ENCODE data around the gene TMEM231. TPM values are rescaled to one million over a fixed set of nuclear protein-coding genes. Genes with fewer than 3 reads are reported as not detected.
"Not testable (repeated sequence)": the region's sequence is repeated elsewhere in the genome, so short reads cannot be mapped to it uniquely, and the experiment has no call there.

The TMEM231 gene
- total RNA-seq, 1 donor from 2014 or later, result 14.1 TPM

DNA sequence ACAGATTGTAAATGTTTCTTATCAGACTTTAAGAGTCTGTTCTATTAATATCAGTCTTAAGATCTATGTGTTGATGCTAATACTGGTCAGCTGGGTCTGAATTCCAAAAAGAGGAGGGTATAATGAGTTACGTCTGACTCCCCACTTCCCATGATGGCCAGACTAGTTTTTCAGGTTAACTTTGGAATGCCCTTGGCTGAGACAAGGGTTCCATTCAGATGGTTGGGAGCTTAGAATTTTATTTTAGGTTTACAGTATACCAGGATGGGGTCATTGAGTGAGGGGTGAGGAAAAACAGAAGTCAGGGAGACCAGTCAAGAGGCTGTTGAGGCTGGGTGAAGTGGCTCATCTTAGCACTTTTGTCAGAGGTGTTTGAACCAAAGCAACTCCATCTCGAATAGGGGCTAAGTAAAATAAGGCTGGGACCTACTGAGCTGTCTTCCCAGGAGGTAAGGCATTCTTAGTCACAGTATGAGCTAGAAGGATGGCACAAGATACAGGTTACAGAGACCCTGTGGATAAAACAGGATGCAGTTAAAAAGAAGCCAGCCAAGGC is 2.9 kb upstream of the TMEM231 start:
- DNase-seq, result no peak
- TF ChIP-seq, protein P1, sequence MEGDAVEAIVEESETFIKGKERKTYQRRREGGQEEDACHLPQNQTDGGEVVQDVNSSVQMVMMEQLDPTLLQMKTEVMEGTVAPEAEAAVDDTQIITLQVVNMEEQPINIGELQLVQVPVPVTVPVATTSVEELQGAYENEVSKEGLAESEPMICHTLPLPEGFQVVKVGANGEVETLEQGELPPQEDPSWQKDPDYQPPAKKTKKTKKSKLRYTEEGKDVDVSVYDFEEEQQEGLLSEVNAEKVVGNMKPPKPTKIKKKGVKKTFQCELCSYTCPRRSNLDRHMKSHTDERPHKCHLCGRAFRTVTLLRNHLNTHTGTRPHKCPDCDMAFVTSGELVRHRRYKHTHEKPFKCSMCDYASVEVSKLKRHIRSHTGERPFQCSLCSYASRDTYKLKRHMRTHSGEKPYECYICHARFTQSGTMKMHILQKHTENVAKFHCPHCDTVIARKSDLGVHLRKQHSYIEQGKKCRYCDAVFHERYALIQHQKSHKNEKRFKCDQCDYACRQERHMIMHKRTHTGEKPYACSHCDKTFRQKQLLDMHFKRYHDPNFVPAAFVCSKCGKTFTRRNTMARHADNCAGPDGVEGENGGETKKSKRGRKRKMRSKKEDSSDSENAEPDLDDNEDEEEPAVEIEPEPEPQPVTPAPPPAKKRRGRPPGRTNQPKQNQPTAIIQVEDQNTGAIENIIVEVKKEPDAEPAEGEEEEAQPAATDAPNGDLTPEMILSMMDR (IDR thresholded peaks at IDR 0.05; ENCODE audit: partially characterized antibody, unreplicated experiment), result no peak
- H3K9me3 Mint-ChIP-seq (ENCODE audit: unreplicated experiment), result peaks cover 5% of the 10 kb centered on the region
- no peak overlapping the region for H3K27ac Mint-ChIP-seq (ENCODE audit: unreplicated experiment)
- H3K4me1 Mint-ChIP-seq (ENCODE audit: low read depth, unreplicated experiment), result peaks cover 25% of the 10 kb centered on the region
- H3K27me3 Mint-ChIP-seq (ENCODE audit: unreplicated experiment), result peaks cover 4% of the 10 kb centered on the region
- no peak overlapping the region for H3K4me3 Mint-ChIP-seq (ENCODE audit: unreplicated experiment)
- H3K36me3 Mint-ChIP-seq (ENCODE audit: unreplicated experiment), result no peaks in the 10 kb centered on the region

- peaks cover 5% of the 10 kb centered on the region for H3K9me3 Mint-ChIP-seq (ENCODE audit: unreplicated experiment)
- H3K36me3 Mint-ChIP-seq (ENCODE audit: unreplicated experiment), result no peaks in the 10 kb centered on the region
- peaks cover 16% of the 10 kb centered on the region for H3K4me1 Mint-ChIP-seq (ENCODE audit: low read depth, unreplicated experiment)
- peak overlapping the region; percentile 98 for H3K4me3 Mint-ChIP-seq (ENCODE audit: unreplicated experiment)
- no peak for DNase-seq
- TF ChIP-seq, protein P1 (IDR thresholded peaks at IDR 0.05; ENCODE audit: partially characterized antibody, unreplicated experiment), result no peak
- peak overlapping the region; percentile 92 for H3K27ac Mint-ChIP-seq (ENCODE audit: unreplicated experiment)
- no peaks in the 10 kb centered on the region for H3K27me3 Mint-ChIP-seq (ENCODE audit: unreplicated experiment)
Observed at GRCh38 chr16:75556431-75556950, 439 bp upstream of the TMEM231 start.

DNA sequence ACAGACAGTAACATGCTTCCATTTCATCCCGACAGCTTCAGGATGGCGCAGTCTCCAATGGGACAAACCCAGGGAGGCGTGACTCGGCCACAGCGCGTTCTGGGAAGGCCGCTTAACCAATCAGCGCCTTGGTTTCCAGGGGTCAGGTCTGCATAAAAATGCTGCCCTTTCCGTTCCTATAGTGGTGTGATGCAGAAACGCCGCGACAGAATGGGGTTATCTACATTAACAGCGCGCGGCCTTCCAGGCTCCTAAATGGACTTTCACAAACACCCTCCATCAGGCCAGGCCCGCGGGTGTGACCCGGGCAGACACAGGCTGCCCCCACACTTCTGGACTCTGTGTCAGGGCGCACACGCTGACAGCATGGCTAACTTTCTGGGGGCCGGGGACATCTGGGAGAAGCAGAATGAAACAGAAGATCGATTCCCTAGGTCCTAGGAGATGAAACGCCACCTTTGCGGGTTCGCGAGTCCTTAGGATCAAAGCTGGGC is 792 bp downstream of the TMEM231 start:
- peak overlapping the region; percentile 95 for H3K27ac Mint-ChIP-seq (ENCODE audit: unreplicated experiment)
- no peaks in the 10 kb centered on the region for H3K27me3 Mint-ChIP-seq (ENCODE audit: unreplicated experiment)
- peaks cover 16% of the 10 kb centered on the region for H3K4me1 Mint-ChIP-seq (ENCODE audit: low read depth, unreplicated experiment)
- H3K9me3 Mint-ChIP-seq (ENCODE audit: unreplicated experiment), result peaks cover 5% of the 10 kb centered on the region
- DNase-seq, result peak; percentile 89
- no peaks in the 10 kb centered on the region for H3K36me3 Mint-ChIP-seq (ENCODE audit: unreplicated experiment)
- TF ChIP-seq, protein P1 (IDR thresholded peaks at IDR 0.05; ENCODE audit: partially characterized antibody, unreplicated experiment), result no peak
- H3K4me3 Mint-ChIP-seq (ENCODE audit: unreplicated experiment), result peak overlapping the region; percentile 98

- no peak overlapping the region for H3K4me3 Mint-ChIP-seq (ENCODE audit: unreplicated experiment)
- H3K36me3 Mint-ChIP-seq (ENCODE audit: unreplicated experiment), result no peaks in the 10 kb centered on the region
- H3K4me1 Mint-ChIP-seq (ENCODE audit: low read depth, unreplicated experiment), result peaks cover 5% of the 10 kb centered on the region
- TF ChIP-seq, protein P1 (IDR thresholded peaks at IDR 0.05; ENCODE audit: partially characterized antibody, unreplicated experiment), result no peak
- no peak for DNase-seq
- no peak overlapping the region for H3K27ac Mint-ChIP-seq (ENCODE audit: unreplicated experiment)
- H3K27me3 Mint-ChIP-seq (ENCODE audit: unreplicated experiment), result no peaks in the 10 kb centered on the region
- peaks cover 2% of the 10 kb centered on the region for H3K9me3 Mint-ChIP-seq (ENCODE audit: unreplicated experiment)
Observed at GRCh38 chr16:75552951-75553350, 3.1 kb downstream of the TMEM231 start.

- no peak overlapping the region for H3K27ac Mint-ChIP-seq (ENCODE audit: unreplicated experiment)
- no peak overlapping the region for H3K4me3 Mint-ChIP-seq (ENCODE audit: unreplicated experiment)
- no peaks in the 10 kb centered on the region for H3K27me3 Mint-ChIP-seq (ENCODE audit: unreplicated experiment)
- no peaks in the 10 kb centered on the region for H3K4me1 Mint-ChIP-seq (ENCODE audit: low read depth, unreplicated experiment)
- H3K9me3 Mint-ChIP-seq (ENCODE audit: unreplicated experiment), result peaks cover 2% of the 10 kb centered on the region
- H3K36me3 Mint-ChIP-seq (ENCODE audit: unreplicated experiment), result no peaks in the 10 kb centered on the region
- TF ChIP-seq, protein P1 (IDR thresholded peaks at IDR 0.05; ENCODE audit: partially characterized antibody, unreplicated experiment), result no peak
- no peak for DNase-seq
Observed at GRCh38 chr16:75550211-75550662, 5.8 kb downstream of the TMEM231 start.

DNA sequence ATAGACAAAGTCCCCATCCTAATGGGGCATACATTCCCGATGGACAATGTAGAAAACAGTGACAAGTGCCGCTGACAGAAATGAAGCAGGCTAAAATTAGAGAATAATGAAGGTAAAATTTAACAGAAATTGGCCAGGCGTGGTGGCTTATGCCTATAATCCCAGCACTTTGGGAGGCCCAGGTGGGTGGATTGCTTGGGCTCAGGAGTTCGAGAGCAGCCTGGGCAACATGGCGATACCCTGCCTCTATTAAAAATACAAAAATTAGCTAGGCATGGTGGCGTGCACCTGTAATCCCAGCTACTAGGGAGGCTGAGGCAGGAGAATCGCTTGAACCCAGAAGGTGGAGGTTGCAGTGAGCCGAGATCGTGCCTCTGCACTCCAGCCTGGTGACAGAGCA is 7.6 kb downstream of the TMEM231 start:
- not testable (repeated sequence) for H3K4me1 Mint-ChIP-seq (ENCODE audit: low read depth, unreplicated experiment); H3K36me3 Mint-ChIP-seq (ENCODE audit: unreplicated experiment); H3K9me3 Mint-ChIP-seq (ENCODE audit: unreplicated experiment); H3K27ac Mint-ChIP-seq (ENCODE audit: unreplicated experiment); H3K4me3 Mint-ChIP-seq (ENCODE audit: unreplicated experiment); H3K27me3 Mint-ChIP-seq (ENCODE audit: unreplicated experiment); DNase-seq
